CD4-positive, alpha-beta T cell treated with Interleukin-17A for 4 hours (primary cell): Measurements from ENCODE around the gene BANP.
A peak's percentile ranks its signal among the peaks of the same experiment; 100 is the strongest.
"Not testable (repeated sequence)": the region's sequence is repeated elsewhere in the genome, so short reads cannot be mapped to it uniquely, and the experiment has no call there.

ENCODE experiments used
- DNase-seq: peaks from one replicate; pipeline ENCODE4 v3.0.0-alpha.2; 2020; ENCODE audit warnings: mixed read lengths

BANP gene, protein sequence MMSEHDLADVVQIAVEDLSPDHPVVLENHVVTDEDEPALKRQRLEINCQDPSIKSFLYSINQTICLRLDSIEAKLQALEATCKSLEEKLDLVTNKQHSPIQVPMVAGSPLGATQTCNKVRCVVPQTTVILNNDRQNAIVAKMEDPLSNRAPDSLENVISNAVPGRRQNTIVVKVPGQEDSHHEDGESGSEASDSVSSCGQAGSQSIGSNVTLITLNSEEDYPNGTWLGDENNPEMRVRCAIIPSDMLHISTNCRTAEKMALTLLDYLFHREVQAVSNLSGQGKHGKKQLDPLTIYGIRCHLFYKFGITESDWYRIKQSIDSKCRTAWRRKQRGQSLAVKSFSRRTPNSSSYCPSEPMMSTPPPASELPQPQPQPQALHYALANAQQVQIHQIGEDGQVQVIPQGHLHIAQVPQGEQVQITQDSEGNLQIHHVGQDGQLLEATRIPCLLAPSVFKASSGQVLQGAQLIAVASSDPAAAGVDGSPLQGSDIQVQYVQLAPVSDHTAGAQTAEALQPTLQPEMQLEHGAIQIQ

DNA sequence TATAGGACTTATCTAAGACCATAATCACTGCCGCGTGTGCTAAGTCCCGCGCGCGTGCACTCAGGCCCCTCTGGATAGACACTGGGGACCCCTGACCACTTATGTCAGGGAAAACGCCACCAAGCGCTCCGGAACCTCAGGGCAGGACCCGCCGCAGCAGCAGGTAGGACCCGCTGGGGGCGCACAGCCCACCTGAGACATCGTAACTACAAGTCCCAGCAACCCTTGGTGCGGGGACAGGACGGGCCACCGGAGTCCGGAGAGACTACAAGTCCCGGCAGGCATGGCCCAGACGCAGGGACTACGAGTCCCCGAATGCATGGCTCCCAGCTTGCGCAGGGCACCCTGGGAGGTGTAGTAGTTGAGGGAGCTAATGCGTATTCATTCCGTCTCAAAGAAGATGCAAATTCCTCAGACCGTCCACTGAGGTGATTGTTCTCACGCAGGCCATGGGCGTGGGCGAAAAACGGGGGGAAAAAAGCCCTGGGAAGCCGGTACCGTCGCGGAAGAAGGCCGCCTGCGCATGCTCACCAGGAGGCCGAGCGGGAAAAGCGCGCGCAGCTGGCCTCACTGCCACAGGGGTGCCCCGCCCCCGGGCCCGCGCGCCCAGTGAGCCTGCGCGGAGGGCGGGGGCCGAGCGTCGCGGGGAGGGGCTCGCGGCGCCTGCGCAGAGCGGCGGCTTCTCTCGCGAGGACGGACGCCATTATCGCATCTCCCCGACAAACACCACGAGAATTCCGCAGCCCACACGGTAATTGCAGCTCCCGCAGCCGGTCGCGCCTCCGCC, at the start of gene BANP:
Gene BANP (plus strand): TSS at position 670 of the 787 bp plus-strand sequence. CDS start 23,682 bp downstream, outside the sequence.
- DNase-seq = peak; percentile 96

GRCh38 chr16:87904963-87905362, 46.3 kb upstream of the BANP start:
- DNase-seq = not testable (repeated sequence)

GRCh38 chr16:87905521-87905920, 45.7 kb upstream of the BANP start:
- not testable (repeated sequence) for DNase-seq

GRCh38 chr16:87908101-87908500, 43.1 kb upstream of the BANP start:
- DNase-seq = not testable (repeated sequence)

- DNase-seq = peak; percentile 87
These were observed 41.9 kb upstream of the BANP start for GRCh38 chr16:87909203-87909935.

DNA sequence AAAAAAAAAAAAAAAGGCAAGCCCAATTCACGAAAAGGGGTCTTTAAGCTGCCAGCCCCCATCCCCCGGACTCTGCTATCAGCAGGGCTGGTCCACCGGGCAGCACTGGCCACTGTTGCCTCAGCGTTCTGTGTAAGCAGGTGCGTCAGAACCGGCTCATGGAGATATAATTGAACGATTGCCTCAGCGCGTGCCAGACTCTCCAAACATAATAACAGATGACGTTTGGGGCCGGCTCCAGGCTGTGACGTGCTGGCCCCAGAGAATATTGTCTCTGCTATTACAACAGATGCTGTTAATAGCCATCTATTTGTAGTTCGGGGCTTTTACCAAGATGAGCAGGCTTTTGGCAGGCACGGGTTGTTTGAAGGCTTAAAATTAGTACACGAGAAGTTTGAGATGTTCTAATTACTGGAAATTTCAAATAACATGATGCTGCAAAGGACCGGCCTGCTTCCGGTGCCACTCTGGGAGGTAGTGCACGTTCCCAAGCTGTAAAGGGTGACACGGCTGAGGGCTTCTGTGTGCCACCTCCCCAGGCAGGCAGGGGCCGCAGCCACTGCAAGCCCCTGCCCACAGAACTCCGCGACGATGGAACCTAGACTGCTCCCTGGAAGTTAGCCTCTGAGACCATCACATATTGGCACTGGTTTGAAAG, 40.0 kb upstream of the BANP start:
- DNase-seq = not testable (repeated sequence)

GRCh38 chr16:87912691-87913090, 38.5 kb upstream of the BANP start:
- not testable (repeated sequence) for DNase-seq

- not testable (repeated sequence) for DNase-seq
These were observed 37.1 kb upstream of the BANP start for GRCh38 chr16:87914021-87914725.

- DNase-seq = no peak
These were observed 36.4 kb upstream of the BANP start for GRCh38 chr16:87914812-87915211.

GRCh38 chr16:87917503-87917902, 33.7 kb upstream of the BANP start:
- no peak for DNase-seq

GRCh38 chr16:87918338-87918737, 32.9 kb upstream of the BANP start:
- DNase-seq = no peak

- DNase-seq = no peak
These were observed 32.2 kb upstream of the BANP start for GRCh38 chr16:87918866-87919680.

- DNase-seq = no peak
These were observed 31.6 kb upstream of the BANP start for GRCh38 chr16:87919681-87919994.

DNA sequence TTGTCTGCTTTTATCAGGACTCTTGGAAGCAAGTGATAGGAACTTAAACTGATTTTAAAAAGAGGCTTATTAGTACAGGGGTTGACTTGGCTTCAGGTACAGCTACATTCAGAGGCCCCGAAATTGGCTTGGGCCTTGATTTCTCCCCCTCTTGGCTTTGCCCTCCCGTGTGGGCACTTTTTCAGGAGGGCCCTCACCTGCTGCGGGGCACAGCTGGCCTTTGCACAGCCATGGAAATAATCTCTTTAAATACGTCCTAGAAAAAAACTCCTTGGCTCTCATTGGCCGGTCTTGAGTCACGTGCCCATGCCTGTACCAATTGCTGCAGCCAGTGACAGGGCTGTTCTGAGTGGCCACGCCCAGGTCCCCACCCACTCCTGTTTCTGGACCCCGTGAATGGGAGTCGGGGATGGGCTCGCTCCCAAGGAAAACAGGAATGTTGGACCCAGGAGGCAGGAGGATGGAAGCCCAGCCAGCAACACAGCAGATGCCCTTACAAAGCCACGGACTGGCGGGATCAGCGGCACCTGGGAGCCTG, 29.9 kb upstream of the BANP start:
- no peak for DNase-seq

DNA sequence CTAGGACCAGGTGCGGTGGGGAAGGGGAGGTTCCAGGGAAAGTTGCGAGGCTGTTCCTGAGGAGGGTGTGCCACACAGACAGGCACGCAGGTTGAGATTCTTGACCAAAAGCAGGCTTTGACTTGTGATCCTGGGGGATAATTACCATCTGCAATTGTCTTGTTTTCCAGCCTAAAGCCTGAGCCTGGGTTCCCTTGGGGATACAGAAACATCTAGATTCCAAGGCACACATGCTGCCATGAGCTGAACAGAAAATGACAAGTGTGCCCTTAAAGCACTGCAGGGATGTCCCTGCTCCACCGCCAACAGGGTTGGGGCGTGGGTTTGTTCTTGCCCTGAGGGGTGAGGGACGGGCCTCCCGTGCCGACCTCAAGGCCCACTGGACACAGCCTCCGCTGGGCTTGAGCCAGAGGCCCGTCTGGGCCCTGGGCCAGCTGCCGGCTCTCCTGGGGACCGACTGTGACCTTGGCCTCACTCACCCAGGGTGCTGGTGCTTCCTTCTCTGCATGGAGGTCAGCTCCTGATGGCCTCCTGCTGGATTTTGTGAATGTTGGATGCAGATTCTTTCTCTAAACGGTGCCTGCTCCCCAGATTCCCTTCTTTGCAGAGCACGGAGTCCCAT, 28.9 kb upstream of the BANP start:
- no peak for DNase-seq

- no peak for DNase-seq
These were observed 27.0 kb upstream of the BANP start for GRCh38 chr16:87924041-87924810.

GRCh38 chr16:87924811-87925670, 26.2 kb upstream of the BANP start:
- DNase-seq = no peak
